GM12865 (cell line): ENCODE data around the gene PLEKHA8.

ENCODE experiments used
- DNase-seq: peaks from one replicate; pipeline ENCODE4 v3.0.0; 2010; ENCODE audit warnings: low read depth
- H3K4me3 ChIP-seq: 2 replicates; pipeline ENCODE4 v1.5.1; 2011; ENCODE audit warnings: mild to moderate bottlenecking, low read depth, low read length, control low read depth
- TF ChIP-seq, protein P1 (sequence below): IDR thresholded peaks from 2 replicates; pipeline ENCODE4 v1.5.1; 2011; ENCODE audit warnings: low read length, control low read depth, low read depth, inconsistent platforms; ENCODE audit not compliant: insufficient read depth; ENCODE audit errors: missing control alignments

The PLEKHA8 gene

DNA sequence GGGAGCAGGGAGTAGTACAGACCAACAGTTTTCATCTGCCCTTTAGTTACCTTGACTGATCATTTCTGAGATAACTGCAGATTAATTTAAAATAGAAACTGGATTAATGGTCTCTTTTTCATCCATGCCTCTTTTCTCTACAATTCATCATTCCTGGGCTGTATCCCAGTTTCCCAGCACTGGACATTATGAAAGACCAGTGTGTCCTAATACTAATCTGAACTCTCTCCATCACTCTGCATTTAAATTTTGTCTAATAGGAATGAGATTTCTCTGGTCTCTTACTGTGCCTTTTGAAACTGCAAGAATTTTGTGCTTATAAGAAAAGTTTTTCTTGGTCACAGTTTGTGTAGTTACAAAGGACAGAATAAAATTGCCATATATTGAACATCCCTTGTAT lies 12.7 kb downstream of the PLEKHA8 start:
- no peak overlapping the region for H3K4me3 ChIP-seq
- TF ChIP-seq, protein P1, sequence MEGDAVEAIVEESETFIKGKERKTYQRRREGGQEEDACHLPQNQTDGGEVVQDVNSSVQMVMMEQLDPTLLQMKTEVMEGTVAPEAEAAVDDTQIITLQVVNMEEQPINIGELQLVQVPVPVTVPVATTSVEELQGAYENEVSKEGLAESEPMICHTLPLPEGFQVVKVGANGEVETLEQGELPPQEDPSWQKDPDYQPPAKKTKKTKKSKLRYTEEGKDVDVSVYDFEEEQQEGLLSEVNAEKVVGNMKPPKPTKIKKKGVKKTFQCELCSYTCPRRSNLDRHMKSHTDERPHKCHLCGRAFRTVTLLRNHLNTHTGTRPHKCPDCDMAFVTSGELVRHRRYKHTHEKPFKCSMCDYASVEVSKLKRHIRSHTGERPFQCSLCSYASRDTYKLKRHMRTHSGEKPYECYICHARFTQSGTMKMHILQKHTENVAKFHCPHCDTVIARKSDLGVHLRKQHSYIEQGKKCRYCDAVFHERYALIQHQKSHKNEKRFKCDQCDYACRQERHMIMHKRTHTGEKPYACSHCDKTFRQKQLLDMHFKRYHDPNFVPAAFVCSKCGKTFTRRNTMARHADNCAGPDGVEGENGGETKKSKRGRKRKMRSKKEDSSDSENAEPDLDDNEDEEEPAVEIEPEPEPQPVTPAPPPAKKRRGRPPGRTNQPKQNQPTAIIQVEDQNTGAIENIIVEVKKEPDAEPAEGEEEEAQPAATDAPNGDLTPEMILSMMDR: no peak
- DNase-seq: no peak

DNA sequence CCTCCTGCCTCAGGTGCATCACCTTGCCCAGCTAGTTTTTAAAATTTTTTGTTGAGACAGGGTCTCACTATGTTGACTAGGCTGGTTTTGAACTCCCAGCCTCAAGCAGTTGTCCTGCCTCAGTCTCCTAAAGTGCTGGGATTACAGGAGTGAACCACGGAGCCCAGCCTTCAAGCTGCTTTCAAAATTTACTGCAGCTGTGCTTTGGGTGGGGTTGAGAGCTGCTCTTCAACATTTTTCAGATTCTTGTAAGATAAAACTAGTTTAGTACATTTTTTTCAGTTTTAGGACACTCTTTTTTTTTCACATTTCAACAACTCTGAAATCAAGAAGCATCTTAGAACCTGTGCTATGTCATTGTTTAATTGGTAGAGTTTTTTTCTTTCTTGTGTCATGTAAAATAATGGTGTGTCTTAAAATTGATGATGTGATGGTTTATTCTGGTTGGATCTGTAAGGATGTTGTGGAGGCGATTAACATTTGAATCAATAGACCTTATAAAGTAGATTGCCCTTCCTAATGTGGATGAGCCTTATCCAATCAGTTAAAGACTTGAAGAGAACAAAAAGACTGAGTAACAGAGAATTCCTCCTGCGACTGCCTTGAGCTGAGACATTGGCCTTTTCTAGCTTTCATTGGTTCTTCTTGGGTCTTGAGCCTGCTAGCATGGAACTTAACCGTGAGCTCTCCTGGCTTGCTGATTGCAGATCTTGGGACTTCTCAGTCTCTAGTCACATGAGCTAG lies 13.5 kb downstream of the PLEKHA8 start:
- TF ChIP-seq, protein P1: no peak
- DNase-seq: no peak
- H3K4me3 ChIP-seq: no peak overlapping the region

DNA sequence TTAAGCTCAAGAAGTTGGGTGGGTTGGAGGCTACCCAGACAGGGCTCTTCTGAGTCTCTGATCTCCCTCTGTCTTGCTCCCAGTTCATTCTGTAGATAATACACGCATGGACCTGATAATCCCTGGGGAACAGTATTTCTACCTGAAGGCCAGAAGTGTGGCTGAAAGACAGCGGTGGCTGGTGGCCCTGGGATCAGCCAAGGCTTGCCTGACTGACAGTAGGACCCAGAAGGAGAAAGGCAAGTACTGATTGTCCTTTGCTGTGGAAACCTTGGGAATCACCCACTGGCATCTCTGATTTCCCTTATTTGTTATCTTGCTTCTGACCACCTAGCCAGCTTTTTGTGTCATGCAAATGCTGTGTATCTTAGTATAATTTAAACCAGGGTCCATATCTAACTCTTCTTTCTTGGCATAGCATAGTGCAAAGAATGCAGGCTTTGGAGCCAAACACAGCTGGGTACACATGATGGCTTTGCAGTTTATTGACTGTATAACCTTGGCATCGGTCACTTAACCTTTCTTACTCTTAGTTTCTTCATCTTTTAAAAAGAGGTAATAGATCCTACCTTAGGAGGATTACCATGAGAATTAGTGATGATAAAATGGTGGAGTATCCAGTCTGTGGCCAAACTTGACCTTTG lies 18.0 kb downstream of the PLEKHA8 start:
- DNase-seq: no peak
- H3K4me3 ChIP-seq: no peak overlapping the region
- TF ChIP-seq, protein P1: no peak

DNA sequence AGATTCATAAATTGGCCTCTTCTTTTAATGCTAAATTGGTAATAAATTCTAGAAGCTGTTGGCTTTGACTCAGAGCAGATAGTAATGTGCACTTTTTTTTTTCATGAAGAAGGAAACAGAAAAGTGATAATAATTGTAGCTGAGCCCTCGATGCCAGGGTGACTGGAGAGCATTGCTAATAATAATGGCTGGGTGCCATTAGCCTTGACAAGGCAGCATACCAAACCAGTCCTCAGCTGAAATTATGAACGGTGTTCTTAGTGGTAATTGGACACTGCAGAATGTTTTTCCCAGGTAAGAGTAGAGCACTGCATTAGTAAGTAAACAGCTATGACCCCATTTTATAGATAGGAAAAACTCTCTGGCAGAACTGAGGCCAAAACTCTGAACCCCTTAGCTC lies 18.9 kb downstream of the PLEKHA8 start:
- TF ChIP-seq, protein P1: no peak
- no peak for DNase-seq
- no peak overlapping the region for H3K4me3 ChIP-seq

DNA sequence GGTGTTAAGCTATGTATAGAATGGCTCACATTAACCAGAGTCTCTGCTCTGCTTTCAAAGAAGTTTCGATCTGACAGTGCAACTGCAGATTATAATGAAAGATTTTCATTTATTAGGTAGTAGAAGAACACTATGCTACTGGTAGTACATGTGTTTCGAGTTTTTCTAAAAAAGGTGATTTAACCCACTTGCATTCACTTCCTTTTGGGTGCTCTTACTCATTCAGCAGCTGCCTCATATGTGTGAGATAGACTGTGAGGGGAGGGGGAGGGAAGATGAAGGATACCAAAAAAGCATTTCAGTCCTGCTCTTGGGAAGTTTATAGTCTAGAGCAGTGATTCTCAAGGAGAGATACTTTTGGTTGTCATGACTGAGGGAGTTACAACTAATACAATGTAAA lies 20.4 kb downstream of the PLEKHA8 start:
- H3K4me3 ChIP-seq: no peak overlapping the region
- TF ChIP-seq, protein P1: no peak
- DNase-seq: no peak

DNA sequence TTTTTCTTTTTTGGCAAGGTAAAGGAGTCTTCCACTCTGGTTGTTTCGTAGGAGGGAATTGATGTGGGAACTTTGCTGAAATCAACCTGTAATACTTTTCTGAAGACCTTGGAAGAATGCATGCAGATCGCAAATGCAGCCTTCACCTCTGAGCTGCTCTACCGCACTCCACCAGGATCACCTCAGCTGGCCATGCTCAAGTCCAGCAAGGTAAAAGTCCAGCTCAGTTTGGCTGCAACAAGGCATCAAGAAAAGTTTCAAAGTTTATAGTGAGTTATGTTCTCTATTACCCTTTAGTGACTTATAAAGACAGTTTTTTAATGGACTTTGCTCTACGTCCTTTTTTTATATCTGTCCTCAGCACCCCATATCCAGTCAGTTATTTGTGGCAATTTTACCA lies 21.0 kb downstream of the PLEKHA8 start:
- TF ChIP-seq, protein P1: no peak
- DNase-seq: no peak
- H3K4me3 ChIP-seq: no peak overlapping the region

DNA sequence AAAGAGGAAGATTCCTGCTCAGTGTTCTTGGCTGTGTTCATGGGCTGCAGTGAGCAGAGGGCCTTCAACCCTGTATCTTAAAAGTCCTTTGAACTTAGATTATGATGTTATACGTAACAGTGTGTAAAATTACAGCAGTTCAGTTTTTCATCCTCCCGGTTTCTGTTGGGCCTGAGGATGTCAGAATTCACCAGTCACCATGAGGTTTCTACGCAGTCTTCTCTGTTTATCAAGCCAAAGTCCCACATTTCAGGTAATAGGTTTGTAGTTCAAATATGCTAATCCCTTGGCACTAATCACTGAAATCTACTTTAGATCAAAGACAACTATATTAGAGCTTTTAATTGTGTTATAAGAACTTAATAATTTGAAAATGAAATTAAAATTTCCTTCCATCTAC lies 24.9 kb downstream of the PLEKHA8 start:
- no peak overlapping the region for H3K4me3 ChIP-seq
- DNase-seq: no peak
- TF ChIP-seq, protein P1: no peak
